ENCODE data around the gene MREG. TPM values are rescaled to one million over a fixed set of nuclear protein-coding genes. Genes with fewer than 3 reads are reported as not detected.

MREG gene, protein sequence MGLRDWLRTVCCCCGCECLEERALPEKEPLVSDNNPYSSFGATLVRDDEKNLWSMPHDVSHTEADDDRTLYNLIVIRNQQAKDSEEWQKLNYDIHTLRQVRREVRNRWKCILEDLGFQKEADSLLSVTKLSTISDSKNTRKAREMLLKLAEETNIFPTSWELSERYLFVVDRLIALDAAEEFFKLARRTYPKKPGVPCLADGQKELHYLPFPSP
- total RNA-seq: 1 to 10 TPM; 1.1 to 1.3 TPM
- long read RNA-seq: 0 reads

DNA sequence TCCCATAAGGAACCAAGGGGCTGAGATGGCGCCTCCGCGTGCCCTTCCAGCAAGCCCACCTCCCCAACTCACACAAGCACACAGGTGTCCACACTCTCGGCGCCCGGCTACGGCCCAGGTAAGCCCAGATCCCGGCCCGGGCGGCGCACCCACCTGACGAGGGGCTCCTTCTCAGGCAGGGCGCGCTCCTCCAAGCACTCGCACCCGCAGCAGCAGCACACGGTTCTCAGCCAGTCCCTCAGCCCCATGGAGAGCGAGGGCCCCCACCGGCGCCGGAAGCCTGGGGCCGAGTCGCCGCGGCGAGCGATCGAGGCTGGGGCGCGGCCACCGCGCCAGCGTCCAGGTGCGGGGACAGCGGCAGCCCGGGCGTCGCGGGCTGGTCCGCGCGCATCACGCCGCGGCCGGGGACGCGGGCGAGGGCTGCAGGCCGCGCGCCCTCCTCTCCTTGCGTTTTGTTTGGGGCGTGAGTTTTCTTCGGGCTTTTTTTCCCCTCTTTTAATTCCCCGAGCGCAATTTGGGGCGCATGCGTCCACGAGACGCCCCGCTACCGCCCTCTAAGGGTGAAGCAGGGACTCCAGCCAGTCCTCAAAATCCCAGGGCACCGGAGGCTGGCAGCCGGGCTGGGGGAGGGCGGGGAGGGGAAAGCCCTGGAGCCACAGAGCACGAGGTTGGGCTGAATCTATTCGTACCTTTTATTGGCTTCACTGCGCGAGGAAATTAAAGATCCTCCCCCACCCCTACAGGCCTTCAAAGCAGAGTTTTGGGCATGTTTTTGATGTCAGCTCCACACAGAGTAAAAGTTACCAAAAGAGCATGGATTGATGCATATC lies at the start of gene MREG:
Gene MREG, minus strand, starts transcription at position 472 of the 830 bp plus-strand sequence. Its CDS starts 224 bp downstream, at position 248.
- DNase-seq: peak; percentile 77
- intact Hi-C loops (cut with DNase I): no loop called here
- peak; percentile 80 to 83 for ATAC-seq

DNA sequence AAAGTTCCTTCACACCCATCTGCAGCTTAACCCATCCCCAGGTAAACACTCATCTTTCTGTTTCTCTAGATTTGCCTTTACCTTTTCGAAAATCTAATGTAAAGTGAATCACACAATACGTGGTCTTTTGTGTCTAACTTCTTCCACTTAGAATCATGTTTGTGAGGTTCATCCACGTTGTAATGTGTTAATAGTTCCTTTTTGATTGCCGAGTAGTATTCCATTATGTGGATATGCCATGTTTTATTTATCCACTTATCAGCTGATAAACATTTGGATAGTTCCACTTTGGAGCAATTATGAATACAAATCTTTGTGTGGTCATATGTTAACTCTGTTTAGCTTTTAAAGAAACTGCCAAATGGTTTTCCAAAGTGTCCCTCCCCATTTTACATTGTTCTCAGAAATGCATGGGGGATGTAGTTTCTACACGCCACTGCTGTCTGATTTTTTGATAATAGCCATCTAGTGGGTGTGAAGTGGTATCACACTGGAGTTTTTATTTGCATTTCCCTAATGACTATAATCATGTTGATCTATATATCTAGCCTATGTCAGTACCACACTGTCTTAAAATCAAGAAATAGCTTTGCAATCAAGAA lies 46.0 kb upstream of the MREG start:
- intact Hi-C loops (cut with DNase I): no loop called here
- DNase-seq: no peak
- no peak for ATAC-seq

DNA sequence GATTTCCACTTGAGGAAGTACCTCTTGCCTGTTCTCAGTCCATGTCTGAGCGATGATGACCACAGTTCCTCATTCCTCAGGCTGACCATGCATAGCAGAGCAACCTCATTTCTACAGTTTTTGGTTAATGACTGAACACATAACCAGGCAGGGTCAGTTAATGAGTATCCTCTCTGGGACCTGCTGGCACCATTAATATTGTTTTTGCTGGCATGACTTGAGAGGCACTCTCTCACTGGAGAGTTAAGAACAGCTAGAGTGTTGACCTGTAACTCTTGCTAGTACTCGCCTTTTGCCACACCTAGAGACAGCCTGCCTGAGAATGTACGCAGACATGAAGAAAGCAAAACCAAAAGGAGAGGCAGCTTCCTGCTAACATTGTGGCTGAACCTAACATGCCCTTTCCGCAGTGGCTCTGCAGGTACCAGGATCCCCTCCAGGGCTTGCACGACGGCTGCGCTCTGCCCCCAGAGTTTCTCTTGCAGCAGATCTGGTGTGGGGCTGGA lies 44.4 kb upstream of the MREG start:
- ATAC-seq (peak in 1 of 2 donors; percentile 38), DNase-seq (no peak)
- intact Hi-C loops (cut with DNase I): no loop called here

DNA sequence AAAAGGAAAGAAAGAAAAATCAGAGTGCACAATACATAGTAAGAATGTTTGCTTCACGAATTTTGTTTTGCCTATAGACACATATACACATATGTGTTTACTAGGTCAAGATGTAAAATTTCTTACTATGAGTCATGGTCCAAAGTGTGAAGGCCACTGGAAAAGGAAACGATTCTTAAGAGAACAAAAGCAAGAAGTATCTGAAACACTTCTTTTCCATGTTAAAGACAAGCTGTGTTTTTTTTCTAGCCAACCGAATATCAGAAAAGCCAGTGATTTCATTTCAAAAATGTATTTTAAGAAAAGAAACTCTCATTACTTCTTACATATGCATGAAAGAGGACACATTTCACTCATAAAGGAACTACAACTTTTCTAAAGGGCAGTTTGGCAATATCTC lies 43.4 kb upstream of the MREG start:
- intact Hi-C loops (cut with DNase I): no loop called here
- ATAC-seq: no peak
- no peak for DNase-seq

DNA sequence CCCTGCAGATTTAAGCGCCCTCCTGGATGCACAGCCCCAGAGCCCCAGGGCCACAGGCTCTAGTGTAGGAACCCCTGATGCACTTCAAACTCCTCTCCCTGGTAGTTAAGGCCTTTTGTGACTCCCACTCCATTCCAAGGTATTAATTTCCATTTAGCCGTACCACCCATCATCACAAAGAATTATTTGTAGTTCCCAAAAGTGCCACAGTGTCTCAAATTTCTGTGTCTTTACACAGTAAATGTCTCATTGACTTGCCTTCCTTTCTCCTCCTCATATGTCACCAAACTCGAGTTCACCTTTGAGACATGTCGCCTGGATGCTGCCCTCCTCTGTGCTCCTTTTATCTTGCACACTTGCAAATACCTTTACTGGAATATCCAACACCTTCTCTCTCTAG lies 42.3 kb upstream of the MREG start:
- ATAC-seq: no peak
- DNase-seq: no peak
- intact Hi-C loops (cut with DNase I): no loop called here

DNA sequence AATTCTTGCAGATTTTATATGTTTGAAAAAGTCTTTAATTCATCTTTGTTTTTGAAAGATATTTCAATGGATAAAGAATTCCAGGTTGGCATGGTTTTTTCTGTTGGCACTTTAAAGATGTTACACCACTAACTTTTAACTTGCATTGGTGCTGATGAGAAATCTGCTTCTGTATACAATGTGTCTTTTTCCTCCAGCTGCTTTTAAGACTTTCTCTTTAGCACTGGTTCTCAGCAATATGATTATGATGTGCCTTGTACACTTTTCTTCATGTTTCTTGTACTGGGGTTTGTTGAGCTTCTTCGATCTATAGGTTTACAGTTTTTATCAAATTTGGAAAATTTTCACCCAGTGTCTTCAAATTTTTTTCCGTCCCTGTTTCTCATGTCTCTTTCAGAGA lies 39.1 kb upstream of the MREG start:
- ATAC-seq: no peak
- DNase-seq: no peak
- intact Hi-C loops (cut with DNase I): no loop called here

DNA sequence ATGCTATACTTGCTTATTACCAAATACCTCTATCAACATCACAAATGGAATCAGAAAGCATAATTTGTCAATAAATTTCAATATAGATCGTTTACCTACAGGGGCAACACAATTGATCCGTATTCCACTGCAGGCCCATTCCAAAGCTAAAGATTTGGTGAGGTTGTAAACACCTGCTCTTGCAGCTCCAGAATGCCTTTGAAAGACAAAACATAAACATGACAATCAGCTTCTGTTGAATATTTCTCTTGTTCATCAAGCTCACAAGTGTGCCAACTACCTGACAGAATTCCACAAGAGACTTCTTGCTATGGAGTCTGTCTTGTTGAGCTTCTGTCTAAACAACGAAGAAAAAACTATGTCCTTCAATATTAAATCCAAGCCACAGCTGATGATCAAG lies 38.0 kb upstream of the MREG start:
- intact Hi-C loops (cut with DNase I): no loop called here
- ATAC-seq (no peak), DNase-seq (no peak)

DNA sequence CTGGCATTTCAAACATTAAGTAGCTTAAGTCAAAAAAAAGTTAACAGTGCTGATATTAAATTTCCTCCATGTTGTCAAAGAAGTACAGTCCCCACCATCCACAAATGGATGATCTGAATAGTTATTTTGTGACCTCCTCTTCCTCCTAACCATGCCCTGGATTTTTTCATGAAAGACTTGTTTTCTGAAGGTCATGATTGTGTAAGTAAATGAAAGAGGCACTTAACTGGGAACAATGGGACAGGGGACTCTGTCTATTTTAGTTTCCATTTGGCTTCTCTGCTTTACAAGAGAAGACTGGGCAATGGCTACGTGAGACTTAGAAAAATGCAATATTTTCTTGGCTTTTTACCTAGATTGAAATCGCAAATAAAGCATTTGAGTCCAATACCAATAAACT lies 36.1 kb upstream of the MREG start:
- no peak for DNase-seq
- intact Hi-C loops (cut with DNase I): no loop called here
- ATAC-seq: no peak

DNA sequence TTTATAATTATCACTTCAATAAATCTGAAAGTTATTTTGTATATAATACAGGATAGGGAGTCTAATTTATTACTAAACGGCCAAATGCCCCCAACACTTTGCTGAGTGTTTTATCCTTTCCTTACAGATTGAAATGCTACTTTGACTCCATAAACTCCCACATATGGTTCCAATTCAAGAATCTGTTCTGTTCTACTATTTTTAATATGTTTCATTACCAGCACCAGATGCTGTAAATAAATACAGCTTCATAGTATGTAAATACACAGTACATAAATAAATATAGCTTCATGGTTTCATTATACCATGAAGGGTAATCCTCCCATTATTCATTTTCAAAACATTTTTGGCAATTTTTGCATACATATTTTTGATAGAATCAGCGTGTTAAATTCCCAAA lies 34.0 kb upstream of the MREG start:
- ATAC-seq (no peak), DNase-seq (no peak)
- intact Hi-C loops (cut with DNase I): no loop called here

DNA sequence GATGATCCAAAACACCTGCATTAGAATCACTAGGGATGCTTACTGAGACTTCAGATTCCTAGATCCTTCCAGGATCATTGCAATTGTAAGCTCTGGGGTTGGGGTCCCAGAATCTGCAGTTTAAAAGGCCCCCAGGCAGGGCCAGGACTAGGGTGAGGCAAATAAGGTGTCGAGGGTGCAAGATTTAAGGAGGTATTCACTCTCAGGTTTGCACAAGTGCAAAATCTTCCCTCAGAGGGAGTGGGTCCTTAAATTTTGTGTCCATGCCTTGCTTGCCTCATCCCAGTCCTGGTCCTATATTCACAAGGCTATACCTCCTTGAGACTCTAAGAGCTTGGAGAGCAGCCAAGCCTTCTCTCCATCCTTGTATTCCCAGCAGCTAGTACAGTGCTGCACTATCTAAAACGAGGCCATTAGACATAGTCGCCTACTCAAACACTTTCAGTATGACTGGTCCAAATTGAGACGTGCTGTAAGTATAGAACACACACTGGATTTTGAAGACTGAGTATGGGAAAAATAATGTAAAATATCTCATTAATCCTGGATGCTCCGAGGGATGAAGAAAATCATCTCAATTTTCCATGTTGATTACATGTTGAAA lies 31.6 kb upstream of the MREG start:
- intact Hi-C loops (cut with DNase I): no loop called here
- DNase-seq (no peak), ATAC-seq (no peak)

DNA sequence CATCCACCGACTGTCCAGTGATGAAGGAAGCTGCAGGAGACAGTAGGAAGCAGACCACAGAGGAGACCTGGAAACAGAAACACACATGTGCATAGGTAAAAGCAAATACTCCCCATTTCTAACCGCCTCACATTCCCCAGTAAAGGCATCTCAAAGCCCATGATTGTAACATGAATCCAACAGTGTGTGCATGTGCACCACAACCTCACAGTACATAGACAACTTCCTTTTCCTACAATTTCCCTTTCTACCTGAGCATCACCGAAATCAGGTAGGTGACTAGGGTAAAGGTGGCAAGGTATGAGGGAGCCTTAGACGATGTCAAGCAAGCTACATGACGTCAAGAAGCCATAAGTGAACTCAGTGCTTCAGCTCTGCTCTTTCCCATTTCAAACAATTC lies 30.6 kb upstream of the MREG start:
- DNase-seq (no peak), ATAC-seq (no peak)
- intact Hi-C loops (cut with DNase I): no loop called here

DNA sequence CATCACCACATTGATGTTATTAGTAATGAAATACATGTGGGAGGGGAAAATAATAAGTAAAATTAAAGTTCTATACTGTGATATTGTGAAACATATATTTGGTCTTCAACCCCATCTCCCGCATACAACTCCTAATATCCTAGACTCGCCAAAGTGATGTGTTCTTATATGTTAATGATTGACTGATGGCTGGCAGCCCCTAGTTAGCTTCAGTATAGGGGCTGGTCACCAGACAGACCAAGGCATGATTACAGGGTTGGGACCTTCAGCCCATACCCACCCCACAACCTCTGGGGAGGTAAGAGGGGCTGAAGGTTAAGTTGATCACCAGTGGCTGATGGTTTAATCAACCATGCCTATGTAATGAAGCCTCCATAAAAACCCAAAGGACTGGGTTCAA lies 28.1 kb upstream of the MREG start:
- no peak for DNase-seq
- intact Hi-C loops (cut with DNase I): no loop called here
- ATAC-seq: no peak

DNA sequence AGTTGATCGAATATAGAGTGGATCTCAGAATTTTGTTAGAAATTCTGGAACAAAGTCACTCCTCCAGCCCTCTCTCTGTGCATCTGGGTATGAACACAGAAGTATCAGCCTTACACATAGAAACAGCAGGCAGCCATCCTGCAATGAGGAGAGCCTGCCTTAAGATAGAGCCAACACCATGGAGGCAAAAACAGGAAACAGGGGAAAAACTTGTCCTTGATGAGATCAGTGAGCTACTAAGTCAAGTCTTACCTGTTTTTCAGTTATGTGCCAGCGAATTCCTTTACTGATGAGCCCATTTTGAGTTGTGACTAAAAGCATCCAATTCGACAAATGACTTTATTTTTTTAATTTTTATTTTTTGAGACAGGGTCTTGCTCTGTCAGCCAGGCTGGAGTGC lies 26.6 kb upstream of the MREG start:
- DNase-seq: no peak
- intact Hi-C loops (cut with DNase I): no loop called here
- ATAC-seq: no peak

DNA sequence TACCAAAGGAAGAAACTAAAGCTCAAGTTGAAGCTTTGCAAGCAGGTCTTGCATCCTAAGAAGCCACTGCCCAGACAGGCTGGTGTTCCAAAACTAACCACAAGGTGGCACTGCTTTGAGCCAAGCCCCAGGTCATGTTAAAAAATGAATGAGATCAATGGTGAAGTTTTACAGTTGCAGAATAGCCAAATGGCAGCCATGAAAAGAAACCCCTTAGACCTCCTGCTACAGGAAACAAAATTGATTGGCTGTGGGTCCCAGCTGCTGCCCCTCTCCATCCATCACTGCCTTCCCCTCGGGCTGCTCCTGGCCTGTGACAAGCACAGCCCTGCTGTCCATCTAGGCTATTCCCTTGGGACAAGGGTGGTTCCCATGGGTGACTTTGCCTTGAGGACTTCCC lies 20.7 kb upstream of the MREG start:
- ATAC-seq: peak; percentile 49 to 53
- intact Hi-C loops (cut with DNase I): no loop called here
- DNase-seq: peak; percentile 49

DNA sequence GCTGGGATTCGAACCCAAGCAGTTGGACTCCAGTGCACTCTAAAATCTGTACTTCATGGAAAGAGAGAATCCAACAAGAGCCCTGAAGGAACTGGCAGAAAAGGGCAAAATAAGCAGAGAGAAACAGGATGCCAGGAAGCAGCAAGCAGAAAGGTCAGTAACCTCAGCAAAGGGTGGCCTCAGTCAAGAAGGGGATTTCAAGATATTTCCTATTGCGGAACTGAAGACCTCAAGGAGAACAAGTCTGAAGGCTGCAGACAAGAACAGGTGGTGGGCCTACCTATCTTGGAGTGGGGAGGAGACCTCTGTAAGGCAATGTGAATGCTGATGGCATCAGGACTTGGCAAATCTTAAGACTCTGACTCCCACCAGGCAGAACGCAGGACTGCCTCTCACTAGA lies 20.1 kb upstream of the MREG start:
- DNase-seq: no peak
- intact Hi-C loops (cut with DNase I): no loop called here
- no peak for ATAC-seq

DNA sequence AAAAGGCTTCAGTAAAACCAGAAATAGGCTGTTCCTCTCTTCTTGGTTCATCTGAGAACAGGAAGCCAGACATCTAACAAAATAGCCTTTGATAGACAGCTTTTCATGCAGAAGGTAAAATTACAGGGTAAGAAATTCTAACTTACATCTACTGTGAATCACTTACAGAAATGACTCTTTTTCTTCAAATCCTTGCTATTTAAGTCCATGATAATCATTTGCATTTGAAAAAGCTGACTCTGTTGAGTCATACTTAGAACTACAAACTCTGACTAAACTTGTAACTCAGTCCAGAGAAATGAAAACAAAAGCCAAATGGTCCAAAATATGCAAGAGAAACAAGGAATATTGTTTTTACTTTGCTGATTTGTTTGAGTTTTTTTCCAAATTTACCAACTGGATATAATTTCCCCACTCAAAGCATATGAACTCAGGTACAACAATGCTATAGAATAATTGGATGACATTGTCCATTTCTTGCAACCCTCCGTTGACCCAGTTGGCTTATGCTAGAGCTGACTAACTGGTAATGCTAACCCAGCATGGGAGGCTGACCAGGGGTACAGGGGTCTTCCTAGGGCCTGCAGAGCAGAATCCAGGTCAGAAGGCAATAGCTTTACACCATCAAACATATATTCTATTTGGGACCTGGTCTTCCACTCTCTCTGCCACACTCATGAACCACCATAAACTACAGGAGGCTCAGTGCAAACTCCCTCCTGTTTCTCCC lies 18.8 kb upstream of the MREG start:
- DNase-seq (no peak), ATAC-seq (no peak)
- intact Hi-C loops (cut with DNase I): no loop called here

DNA sequence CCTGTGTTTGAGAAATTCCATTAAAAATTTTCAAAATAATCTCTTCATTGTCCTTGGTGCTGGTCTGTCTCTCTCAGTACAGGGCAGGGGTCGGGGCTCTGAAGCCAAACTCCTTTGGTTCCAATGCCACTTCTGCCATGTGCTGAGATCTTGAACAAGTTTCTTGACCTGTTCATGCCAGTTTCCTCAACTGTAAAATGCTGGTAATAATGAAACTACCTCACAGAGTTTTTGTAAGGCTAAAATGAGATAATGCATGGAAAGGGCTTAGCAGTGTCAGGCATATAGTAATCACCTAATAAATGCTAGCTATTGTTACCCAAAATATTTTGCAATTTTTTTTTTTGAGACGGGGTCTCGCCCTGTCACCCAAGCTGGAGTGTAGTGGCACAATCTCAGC lies 16.9 kb upstream of the MREG start:
- intact Hi-C loops (cut with DNase I): no loop called here
- DNase-seq (no peak), ATAC-seq (no peak)

DNA sequence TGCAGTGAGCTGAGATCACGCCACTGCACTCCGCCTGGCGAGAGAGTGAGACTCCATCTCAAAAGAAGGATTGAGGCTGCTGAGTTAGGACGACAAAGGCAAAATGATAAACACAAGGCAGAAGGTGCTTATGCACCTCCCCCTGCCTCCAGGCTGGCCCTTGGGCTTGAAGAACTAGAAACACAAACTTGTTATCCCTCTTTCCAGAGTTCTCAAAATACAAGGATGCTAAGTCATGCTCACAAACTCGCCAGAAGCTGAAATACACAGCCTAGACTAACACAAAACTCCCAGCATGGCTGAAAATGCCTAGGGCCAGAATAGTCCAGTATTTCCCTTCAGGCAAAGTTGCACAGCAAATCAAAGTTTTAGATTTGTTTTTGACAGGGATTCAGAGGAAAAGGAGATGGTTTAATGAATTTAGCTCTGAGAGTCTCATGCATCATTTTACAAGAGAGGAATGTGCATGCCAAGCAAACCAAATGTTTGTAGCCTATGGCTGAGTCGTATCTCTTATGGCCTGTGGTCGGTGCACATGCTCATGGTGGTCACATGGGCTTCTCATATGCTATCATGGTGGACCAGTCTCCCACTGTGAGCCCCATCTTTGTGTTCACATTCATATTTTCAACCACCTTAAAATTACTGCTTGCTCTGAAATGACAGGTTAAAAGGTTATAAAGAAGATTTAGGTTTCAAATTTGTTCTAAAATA lies 16.2 kb upstream of the MREG start:
- intact Hi-C loops (cut with DNase I): no loop called here
- no peak for DNase-seq
- no peak for ATAC-seq

Measured in left cardiac atrium (tissue), 4 donors.